ENCODE results near the gene DOCK10.
"Not testable (repeated sequence)": the region's sequence is repeated elsewhere in the genome, so short reads cannot be mapped to it uniquely, and the experiment has no call there.

DOCK10 gene

GRCh38 chr2:224943601-224944041 lies 98.6 kb downstream of the DOCK10 start:
- peak overlapping the region; percentile 91 for H3K27ac Mint-ChIP-seq
- peak overlapping the region; percentile 91 for H3K4me3 Mint-ChIP-seq
- peaks cover 85% of the 10 kb centered on the region for H3K4me1 Mint-ChIP-seq
- H3K9me3 Mint-ChIP-seq, H3K27me3 Mint-ChIP-seq: not testable (repeated sequence)
- DNase-seq: peak; percentile 52
- ATAC-seq: peak; percentile 16
- peaks cover 46% of the 10 kb centered on the region for H3K36me3 Mint-ChIP-seq (ENCODE audit: low read depth)

DNA sequence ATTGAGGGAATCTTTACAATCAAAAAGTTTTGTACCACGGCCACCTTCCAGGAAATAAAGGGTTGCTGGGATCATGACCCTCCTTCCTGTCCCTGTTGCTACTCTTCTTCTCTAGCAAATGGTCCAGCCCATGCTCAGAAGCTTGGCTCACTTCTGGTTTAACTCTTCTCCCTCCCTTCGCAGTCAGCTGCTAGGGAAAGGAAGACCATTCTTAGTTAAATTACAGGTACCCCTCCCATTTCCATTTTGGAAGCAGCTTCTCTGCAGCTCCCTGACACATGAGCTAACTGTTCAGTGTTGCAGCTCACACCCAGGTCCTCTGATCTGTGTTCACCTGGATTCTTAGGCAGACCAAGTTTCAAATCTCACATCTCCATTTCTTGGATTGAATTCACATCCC lies 100.3 kb downstream of the DOCK10 start:
- no peak for ATAC-seq
- Mint-ChIP-seq H3K27me3 (no peaks in the 10 kb centered on the region), H3K4me3 (peak overlapping the region; percentile 91), H3K9me3 (no peaks in the 10 kb centered on the region), H3K4me1 (peaks cover 86% of the 10 kb centered on the region), H3K36me3 (ENCODE audit: low read depth) (peaks cover 59% of the 10 kb centered on the region), H3K27ac (peak overlapping the region; percentile 82)
- DNase-seq: no peak

GRCh38 chr2:224940618-224941017 lies 101.7 kb downstream of the DOCK10 start:
- Mint-ChIP-seq H3K4me3 (peak overlapping the region; percentile 91), H3K9me3 (no peaks in the 10 kb centered on the region), H3K4me1 (peaks cover 91% of the 10 kb centered on the region), H3K36me3 (ENCODE audit: low read depth) (peaks cover 63% of the 10 kb centered on the region), H3K27me3 (no peaks in the 10 kb centered on the region), H3K27ac (peak overlapping the region; percentile 90)
- ATAC-seq (peak; percentile 57), DNase-seq (no peak)

DNA sequence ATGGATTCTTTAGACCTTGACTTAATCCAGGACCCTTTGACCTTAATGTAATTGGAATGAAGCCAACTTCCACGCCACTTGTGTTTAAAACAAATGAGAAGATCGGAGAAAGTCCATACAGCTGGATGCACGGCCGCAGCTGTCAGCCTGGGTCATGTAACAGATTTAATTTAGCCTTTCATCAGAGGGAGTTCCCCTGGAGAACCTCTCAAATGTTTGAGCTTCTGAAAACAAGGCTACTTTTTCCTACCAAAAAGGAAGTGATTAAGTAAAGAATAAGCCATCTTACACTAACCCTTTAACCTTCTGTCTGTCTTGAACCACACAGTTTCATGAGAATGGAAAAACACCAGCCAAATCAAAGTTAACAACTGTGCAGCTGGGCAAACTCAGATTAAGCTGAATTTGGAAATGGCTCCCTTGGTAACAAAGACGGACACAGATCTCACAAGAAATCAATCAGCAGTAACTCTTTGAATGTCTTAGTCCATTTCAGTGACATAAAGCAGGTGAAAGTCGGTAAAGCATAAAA lies 103.6 kb downstream of the DOCK10 start:
- no peaks in the 10 kb centered on the region for H3K27me3 Mint-ChIP-seq
- peaks cover 93% of the 10 kb centered on the region for H3K4me1 Mint-ChIP-seq
- H3K27ac Mint-ChIP-seq: peak overlapping the region; percentile 90
- H3K36me3 Mint-ChIP-seq (ENCODE audit: low read depth): peaks cover 59% of the 10 kb centered on the region
- H3K9me3 Mint-ChIP-seq: no peaks in the 10 kb centered on the region
- DNase-seq: no peak
- peak overlapping the region; percentile 78 for H3K4me3 Mint-ChIP-seq
- ATAC-seq: peak; percentile 70

DNA sequence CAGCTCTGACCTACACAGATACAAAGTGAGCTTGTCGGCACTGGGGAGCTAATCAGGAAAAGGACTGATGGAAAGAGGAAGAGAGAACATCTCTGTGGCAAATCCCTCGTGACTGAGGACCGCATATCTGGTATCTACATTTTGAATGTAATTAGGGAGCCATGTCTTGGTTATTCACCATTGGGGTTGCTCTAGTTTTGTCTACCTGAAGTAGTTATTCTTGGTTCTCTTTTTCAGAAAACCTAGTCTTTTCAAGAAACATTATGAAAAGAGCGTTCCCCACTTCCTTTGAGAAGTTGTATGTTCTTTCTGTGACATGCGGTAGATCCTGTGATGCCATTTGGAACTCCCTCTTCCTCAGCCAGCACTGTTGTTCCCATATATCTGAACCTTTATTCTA lies 104.4 kb downstream of the DOCK10 start:
- ATAC-seq: no peak
- Mint-ChIP-seq H3K4me1 (peaks cover 93% of the 10 kb centered on the region), H3K36me3 (ENCODE audit: low read depth) (peaks cover 57% of the 10 kb centered on the region)

DNA sequence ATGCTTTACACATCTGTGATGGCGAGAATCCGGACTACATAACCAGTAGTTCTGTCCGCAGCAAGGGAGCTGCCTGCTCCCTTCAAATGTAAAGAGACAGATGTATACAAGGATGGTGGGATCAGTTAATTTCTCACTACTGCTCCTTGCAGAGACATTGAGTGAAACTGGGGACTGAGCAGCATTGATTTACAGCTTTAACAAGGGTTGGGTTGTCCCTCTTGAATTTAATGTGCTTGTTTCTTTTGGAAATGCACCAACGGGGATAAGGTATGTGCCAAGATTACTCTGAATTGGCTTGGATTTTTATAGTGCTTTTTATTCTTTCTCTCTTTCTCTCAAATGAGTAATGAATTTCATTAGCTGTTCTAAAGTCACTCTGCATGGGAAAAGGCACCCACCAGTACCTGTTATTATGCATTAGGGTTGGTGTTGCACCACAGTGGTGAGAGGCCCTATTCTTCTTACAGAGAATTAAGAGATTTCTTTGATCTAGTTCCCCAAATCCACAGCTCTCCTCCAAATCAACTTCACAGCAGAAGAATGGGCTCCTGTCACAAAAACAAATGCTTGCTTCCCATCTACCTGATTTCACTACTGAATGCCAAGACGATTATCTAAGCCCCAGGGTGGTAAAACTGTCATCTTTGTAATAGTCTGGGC lies 107.6 kb downstream of the DOCK10 start:
- peak overlapping the region; percentile 94 for H3K27ac Mint-ChIP-seq
- H3K27me3 Mint-ChIP-seq: no peaks in the 10 kb centered on the region
- no peak for ATAC-seq
- peaks cover 64% of the 10 kb centered on the region for H3K36me3 Mint-ChIP-seq (ENCODE audit: low read depth)
- no peak for DNase-seq
- H3K4me1 Mint-ChIP-seq: peaks cover 94% of the 10 kb centered on the region
- H3K4me3 Mint-ChIP-seq: no peak overlapping the region
- no peaks in the 10 kb centered on the region for H3K9me3 Mint-ChIP-seq

More for the DNA sequence above, 104.4 kb downstream of the DOCK10 start:
- H3K9me3 Mint-ChIP-seq: no peaks in the 10 kb centered on the region
- H3K4me3 Mint-ChIP-seq: peak overlapping the region; percentile 78
- H3K27me3 Mint-ChIP-seq: no peaks in the 10 kb centered on the region
- H3K27ac Mint-ChIP-seq: peak overlapping the region; percentile 90
- DNase-seq: no peak

- Mint-ChIP-seq H3K36me3 (ENCODE audit: low read depth) (peaks cover 73% of the 10 kb centered on the region), H3K4me3 (peak overlapping the region; percentile 48), H3K9me3 (no peaks in the 10 kb centered on the region), H3K4me1 (peaks cover 95% of the 10 kb centered on the region), H3K27ac (peak overlapping the region; percentile 94), H3K27me3 (no peaks in the 10 kb centered on the region)
- ATAC-seq (peak; percentile 76), DNase-seq (no peak)
Observed at GRCh38 chr2:224933431-224933830, 108.8 kb downstream of the DOCK10 start.

DNA sequence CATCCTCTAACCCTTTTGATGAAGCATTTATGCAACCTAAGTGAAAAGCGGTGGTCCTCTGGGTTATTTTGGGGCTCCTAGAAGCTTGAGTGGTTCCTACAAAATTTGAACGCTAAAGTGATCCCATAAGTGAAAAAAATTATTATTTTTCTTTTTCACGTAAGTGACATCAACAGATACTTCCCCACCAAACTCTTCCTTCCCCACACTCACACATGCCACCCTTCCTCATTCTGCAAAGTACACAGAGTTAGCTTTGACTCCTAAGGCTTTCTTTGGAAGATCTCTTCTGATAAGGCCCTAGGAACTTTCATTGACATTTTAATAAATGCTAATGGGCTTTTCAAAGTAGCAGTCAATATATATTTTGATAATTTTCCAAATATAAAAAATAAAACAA lies 109.7 kb downstream of the DOCK10 start:
- Mint-ChIP-seq H3K4me3 (peak overlapping the region; percentile 48), H3K9me3 (no peaks in the 10 kb centered on the region), H3K27ac (peak overlapping the region; percentile 94), H3K27me3 (no peaks in the 10 kb centered on the region), H3K4me1 (peaks cover 95% of the 10 kb centered on the region), H3K36me3 (ENCODE audit: low read depth) (peaks cover 70% of the 10 kb centered on the region)
- ATAC-seq: no peak
- no peak for DNase-seq

GRCh38 chr2:224931956-224932355 lies 110.3 kb downstream of the DOCK10 start:
- no peak for ATAC-seq
- peaks cover 71% of the 10 kb centered on the region for H3K36me3 Mint-ChIP-seq (ENCODE audit: low read depth)

GRCh38 chr2:224930990-224931389 lies 111.3 kb downstream of the DOCK10 start:
- H3K9me3 Mint-ChIP-seq: no peaks in the 10 kb centered on the region
- peaks cover 97% of the 10 kb centered on the region for H3K4me1 Mint-ChIP-seq
- peak overlapping the region; percentile 52 for H3K4me3 Mint-ChIP-seq
- ATAC-seq (no peak), DNase-seq (no peak)
- no peaks in the 10 kb centered on the region for H3K27me3 Mint-ChIP-seq
- peaks cover 72% of the 10 kb centered on the region for H3K36me3 Mint-ChIP-seq (ENCODE audit: low read depth)
- H3K27ac Mint-ChIP-seq: peak overlapping the region; percentile 94

More at GRCh38 chr2:224931956-224932355, 110.3 kb downstream of the DOCK10 start:
- Mint-ChIP-seq H3K4me3 (peak overlapping the region; percentile 48), H3K4me1 (peaks cover 95% of the 10 kb centered on the region), H3K27ac (peak overlapping the region; percentile 94), H3K9me3 (no peaks in the 10 kb centered on the region), H3K27me3 (no peaks in the 10 kb centered on the region)
- DNase-seq: no peak

- DNase-seq (no peak), ATAC-seq (no peak)
- Mint-ChIP-seq H3K9me3 (no peaks in the 10 kb centered on the region), H3K27me3 (no peaks in the 10 kb centered on the region), H3K27ac (peak overlapping the region; percentile 94), H3K36me3 (ENCODE audit: low read depth) (peaks cover 75% of the 10 kb centered on the region), H3K4me3 (peak overlapping the region; percentile 58), H3K4me1 (peaks cover 100% of the 10 kb centered on the region)
Observed at GRCh38 chr2:224930124-224930523, 112.1 kb downstream of the DOCK10 start.

- peaks cover 76% of the 10 kb centered on the region for H3K36me3 Mint-ChIP-seq (ENCODE audit: low read depth)
- ATAC-seq (no peak), DNase-seq (no peak)
- peak overlapping the region; percentile 94 for H3K27ac Mint-ChIP-seq
- peaks cover 100% of the 10 kb centered on the region for H3K4me1 Mint-ChIP-seq
- peak overlapping the region; percentile 58 for H3K4me3 Mint-ChIP-seq
- no peaks in the 10 kb centered on the region for H3K27me3 Mint-ChIP-seq
- H3K9me3 Mint-ChIP-seq: no peaks in the 10 kb centered on the region
Observed at GRCh38 chr2:224929512-224929911, 112.8 kb downstream of the DOCK10 start.

DNA sequence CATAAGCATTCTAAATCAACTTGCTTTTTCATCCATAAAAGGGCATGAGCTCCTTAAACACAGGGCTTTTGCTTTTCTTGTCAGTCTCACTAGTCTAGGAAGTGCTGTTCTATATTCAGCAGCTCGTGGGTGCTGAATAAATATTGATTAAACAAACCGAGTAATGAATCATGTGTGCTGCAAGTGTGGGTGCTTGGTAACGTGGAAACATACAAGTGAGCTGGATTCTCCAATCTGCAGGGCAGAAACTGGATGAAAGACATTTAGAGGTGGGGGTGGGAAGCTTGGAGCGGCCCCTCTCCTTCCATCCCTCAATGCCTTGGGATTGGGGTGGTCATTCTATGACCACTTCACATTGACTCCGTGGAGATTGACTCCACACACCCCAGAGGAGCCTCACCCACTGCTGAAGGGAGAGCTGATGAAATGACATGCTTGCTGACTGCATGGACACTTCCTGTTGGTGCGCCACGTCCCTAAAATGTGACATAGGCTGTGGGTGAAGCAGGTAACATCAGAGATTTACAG lies 114.6 kb downstream of the DOCK10 start:
- peak; percentile 65 for ATAC-seq
- Mint-ChIP-seq H3K27ac (peak overlapping the region; percentile 94), H3K4me1 (peaks cover 100% of the 10 kb centered on the region), H3K4me3 (peak overlapping the region; percentile 58), H3K27me3 (no peaks in the 10 kb centered on the region), H3K9me3 (no peaks in the 10 kb centered on the region), H3K36me3 (ENCODE audit: low read depth) (peaks cover 78% of the 10 kb centered on the region)
- peak; percentile 59 for DNase-seq

GRCh38 chr2:224927011-224927410 lies 115.3 kb downstream of the DOCK10 start:
- ATAC-seq (no peak), DNase-seq (no peak)
- Mint-ChIP-seq H3K4me3 (peak overlapping the region; percentile 58), H3K36me3 (ENCODE audit: low read depth) (peaks cover 77% of the 10 kb centered on the region), H3K27ac (peak overlapping the region; percentile 94), H3K4me1 (peaks cover 100% of the 10 kb centered on the region), H3K27me3 (no peaks in the 10 kb centered on the region), H3K9me3 (no peaks in the 10 kb centered on the region)

- DNase-seq (no peak), ATAC-seq (peak; percentile 33)
- Mint-ChIP-seq H3K4me3 (peak overlapping the region; percentile 58), H3K9me3 (no peaks in the 10 kb centered on the region), H3K36me3 (ENCODE audit: low read depth) (peaks cover 64% of the 10 kb centered on the region), H3K27me3 (no peaks in the 10 kb centered on the region), H3K27ac (peak overlapping the region; percentile 94), H3K4me1 (peaks cover 93% of the 10 kb centered on the region)
Observed at GRCh38 chr2:224925810-224926100, 116.5 kb downstream of the DOCK10 start.
